NCI-H446 treated with DMSO at 0.1 percent for 48 hours (cell line): ENCODE data around the gene SNCB.

ENCODE experiments used
- DNase-seq: peaks from one replicate; lab custom pipeline; 2025; lab: John Stamatoyannopoulos, UW

SNCB gene

GRCh38 chr5:176644294-176644693 is 14.0 kb upstream of the SNCB start:
- no peak for DNase-seq

GRCh38 chr5:176643491-176644219 is 13.3 kb upstream of the SNCB start:
- DNase-seq = no peak

- no peak for DNase-seq
These were observed 12.5 kb upstream of the SNCB start for GRCh38 chr5:176642675-176643490.

GRCh38 chr5:176640616-176641015 is 10.3 kb upstream of the SNCB start:
- DNase-seq = no peak

GRCh38 chr5:176639981-176640380 is 9.6 kb upstream of the SNCB start:
- peak; percentile 99 for DNase-seq

GRCh38 chr5:176639208-176639607 is 8.9 kb upstream of the SNCB start:
- DNase-seq = no peak

GRCh38 chr5:176638437-176638836 is 8.1 kb upstream of the SNCB start:
- no peak for DNase-seq

GRCh38 chr5:176637556-176637955 is 7.2 kb upstream of the SNCB start:
- DNase-seq = no peak

- no peak for DNase-seq
These were observed 6.1 kb upstream of the SNCB start for GRCh38 chr5:176636426-176636825.

GRCh38 chr5:176633598-176633997 is 3.3 kb upstream of the SNCB start:
- no peak for DNase-seq

GRCh38 chr5:176632745-176633144 is 2.4 kb upstream of the SNCB start:
- DNase-seq = no peak

GRCh38 chr5:176631383-176632200 is 1.3 kb upstream of the SNCB start:
- DNase-seq = peak; percentile 90

GRCh38 chr5:176630681-176631222 is 418 bp upstream of the SNCB start:
- no peak for DNase-seq

- no peak for DNase-seq
These were observed 949 bp downstream of the SNCB start for GRCh38 chr5:176629317-176629852.

- DNase-seq = no peak
These were observed 1.7 kb downstream of the SNCB start for GRCh38 chr5:176628406-176629228.

GRCh38 chr5:176627582-176627981 is 2.8 kb downstream of the SNCB start:
- DNase-seq = no peak

GRCh38 chr5:176626876-176627236 is 3.5 kb downstream of the SNCB start:
- DNase-seq = no peak

- DNase-seq = no peak
These were observed 4.1 kb downstream of the SNCB start for GRCh38 chr5:176625966-176626875.

- DNase-seq = no peak
These were observed 4.8 kb downstream of the SNCB start for GRCh38 chr5:176625512-176625911.

- DNase-seq = no peak
These were observed 5.4 kb downstream of the SNCB start for GRCh38 chr5:176624938-176625337.
